EL (cell line): Measurements from ENCODE around the gene NRXN3.
A peak's percentile ranks its signal among the peaks of the same experiment; 100 is the strongest.
"Not testable (repeated sequence)": the region's sequence is repeated elsewhere in the genome, so short reads cannot be mapped to it uniquely, and the experiment has no call there.

Source experiments
- DNase-seq: peaks from one replicate; pipeline ENCODE4 v3.0.0-alpha.2; 2016

NRXN3 gene

GRCh38 chr14:78501909-78502308, 331.7 kb downstream of the NRXN3 start:
- DNase-seq, result no peak

- no peak for DNase-seq
Measured at GRCh38 chr14:78508023-78508422, 337.9 kb downstream of the NRXN3 start.

- DNase-seq, result no peak
Measured at GRCh38 chr14:78509516-78509915, 339.3 kb downstream of the NRXN3 start.

GRCh38 chr14:78512021-78512420, 341.8 kb downstream of the NRXN3 start:
- DNase-seq, result no peak

GRCh38 chr14:78519863-78520262, 349.7 kb downstream of the NRXN3 start:
- DNase-seq, result peak; percentile 17

- DNase-seq, result no peak
Measured at GRCh38 chr14:78524196-78524595, 354.0 kb downstream of the NRXN3 start.

- no peak for DNase-seq
Measured at GRCh38 chr14:78524766-78525165, 354.6 kb downstream of the NRXN3 start.

GRCh38 chr14:78530078-78530477, 359.9 kb downstream of the NRXN3 start:
- peak; percentile 18 for DNase-seq

- DNase-seq, result no peak
Measured at GRCh38 chr14:78534141-78534540, 364.0 kb downstream of the NRXN3 start.

GRCh38 chr14:78535041-78535440, 364.9 kb downstream of the NRXN3 start:
- no peak for DNase-seq

- DNase-seq, result not testable (repeated sequence)
Measured at GRCh38 chr14:78541788-78542187, 371.6 kb downstream of the NRXN3 start.

GRCh38 chr14:78543433-78543832, 373.3 kb downstream of the NRXN3 start:
- no peak for DNase-seq

GRCh38 chr14:78561074-78561473, 390.9 kb downstream of the NRXN3 start:
- no peak for DNase-seq

- peak; percentile 65 for DNase-seq
Measured at GRCh38 chr14:78566026-78566858, 396.1 kb downstream of the NRXN3 start.

GRCh38 chr14:78566859-78567172, 396.6 kb downstream of the NRXN3 start:
- no peak for DNase-seq

GRCh38 chr14:78567343-78567742, 397.2 kb downstream of the NRXN3 start:
- DNase-seq, result peak; percentile 9

- DNase-seq, result not testable (repeated sequence)
Measured at GRCh38 chr14:78573736-78574135, 403.6 kb downstream of the NRXN3 start.

- no peak for DNase-seq
Measured at GRCh38 chr14:78576437-78577166, 406.4 kb downstream of the NRXN3 start.

GRCh38 chr14:78581229-78581628, 411.1 kb downstream of the NRXN3 start:
- DNase-seq, result no peak

GRCh38 chr14:78586681-78587080, 416.5 kb downstream of the NRXN3 start:
- no peak for DNase-seq

- DNase-seq, result no peak
Measured at GRCh38 chr14:78588906-78589305, 418.7 kb downstream of the NRXN3 start.

GRCh38 chr14:78592616-78593219, 422.5 kb downstream of the NRXN3 start:
- DNase-seq, result no peak

GRCh38 chr14:78593949-78594348, 423.8 kb downstream of the NRXN3 start:
- DNase-seq, result no peak

- peak; percentile 15 for DNase-seq
Measured at GRCh38 chr14:78595797-78596196, 425.6 kb downstream of the NRXN3 start.
